SU-DHL-6 (cell line): ENCODE measurements around the gene SACS.

Experiments
- EZH2phosphoT487 ChIP-seq: fragments of 200-600 bp; sonication (generic), shearing (Covaris generic); conservative IDR thresholded peaks from 2 replicates; pipeline ENCODE4 v1.6.1; 2018; ENCODE audit warnings: mild to moderate bottlenecking, antibody characterized with exemption, low read length, moderate library complexity, mixed read lengths
- TF ChIP-seq, protein P1 (sequence below): fragments of 200-600 bp; sonication (generic); IDR thresholded peaks from one replicate; pipeline ENCODE4 v1.5.1; 2017; ENCODE audit warnings: antibody characterized with exemption, mild to moderate bottlenecking, low read length, moderate library complexity; ENCODE audit not compliant: insufficient read depth, poor library complexity, severe bottlenecking

DNA sequence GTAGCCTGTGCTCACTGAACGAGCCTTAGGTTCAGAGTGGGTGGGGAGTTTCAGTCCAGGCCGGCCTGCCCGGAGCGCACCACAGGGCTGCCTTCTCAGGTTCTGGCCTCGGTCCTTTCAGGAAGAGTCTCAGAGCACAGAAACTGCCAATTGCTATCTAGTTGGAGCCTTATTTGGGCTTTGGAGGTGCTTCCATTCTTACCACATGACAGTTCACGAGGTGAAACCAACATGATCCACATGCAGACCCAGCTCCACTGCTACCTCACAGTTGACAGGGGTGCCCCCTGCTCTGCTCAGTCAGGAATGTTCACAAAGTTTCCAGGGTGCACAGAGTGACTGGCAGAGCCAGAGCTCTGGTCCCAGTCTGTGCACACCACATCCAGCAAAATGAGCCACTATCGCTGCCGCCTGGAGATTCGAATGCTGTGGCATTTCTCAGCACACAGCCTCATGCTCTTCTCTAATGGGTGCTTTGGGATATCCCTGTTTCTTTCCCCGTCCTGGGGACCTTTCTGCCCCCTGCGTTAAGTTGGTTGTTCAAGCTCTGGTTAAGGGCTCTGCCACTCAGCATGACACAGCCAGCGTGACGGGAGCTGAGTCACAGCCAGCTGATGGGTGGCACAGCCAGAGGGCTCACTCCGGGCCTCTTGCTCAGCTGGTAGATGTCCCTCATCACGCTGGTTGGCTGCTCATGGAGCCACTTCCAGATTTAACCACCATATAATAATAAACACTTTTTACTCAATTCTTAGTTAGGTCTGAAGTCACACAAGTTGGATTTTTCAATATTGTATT is 7.5 kb upstream of the SACS start:
- TF ChIP-seq, protein P1, sequence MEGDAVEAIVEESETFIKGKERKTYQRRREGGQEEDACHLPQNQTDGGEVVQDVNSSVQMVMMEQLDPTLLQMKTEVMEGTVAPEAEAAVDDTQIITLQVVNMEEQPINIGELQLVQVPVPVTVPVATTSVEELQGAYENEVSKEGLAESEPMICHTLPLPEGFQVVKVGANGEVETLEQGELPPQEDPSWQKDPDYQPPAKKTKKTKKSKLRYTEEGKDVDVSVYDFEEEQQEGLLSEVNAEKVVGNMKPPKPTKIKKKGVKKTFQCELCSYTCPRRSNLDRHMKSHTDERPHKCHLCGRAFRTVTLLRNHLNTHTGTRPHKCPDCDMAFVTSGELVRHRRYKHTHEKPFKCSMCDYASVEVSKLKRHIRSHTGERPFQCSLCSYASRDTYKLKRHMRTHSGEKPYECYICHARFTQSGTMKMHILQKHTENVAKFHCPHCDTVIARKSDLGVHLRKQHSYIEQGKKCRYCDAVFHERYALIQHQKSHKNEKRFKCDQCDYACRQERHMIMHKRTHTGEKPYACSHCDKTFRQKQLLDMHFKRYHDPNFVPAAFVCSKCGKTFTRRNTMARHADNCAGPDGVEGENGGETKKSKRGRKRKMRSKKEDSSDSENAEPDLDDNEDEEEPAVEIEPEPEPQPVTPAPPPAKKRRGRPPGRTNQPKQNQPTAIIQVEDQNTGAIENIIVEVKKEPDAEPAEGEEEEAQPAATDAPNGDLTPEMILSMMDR, result no peak
- TF ChIP-seq EZH2phosphoT487, result no peak
